Astrocyte (in vitro differentiated cells and primary cell): ENCODE results near the gene TXNDC12. TPM values are rescaled to one million over a fixed set of nuclear protein-coding genes. Genes with fewer than 3 reads are reported as not detected.

Experiments
- DNase-seq: peaks from one replicate; pipeline ENCODE4 v3.0.0-alpha.2; 2010; ENCODE audit warnings: low read depth
- FAIRE-seq: peaks from 2 replicates; lab custom pipeline; 2011; peaks lifted over from hg19 to GRCh38; lab: Jason Lieb, UNC
- H2AFZ ChIP-seq: 2 replicates; pipeline ENCODE4 v1.6.0; 2012; ENCODE audit warnings: low read depth, low read length, inconsistent platforms
- H3K27ac ChIP-seq: 2 replicates; pipeline ENCODE4 v1.5.1; 2011; ENCODE audit warnings: low read depth, low read length, inconsistent platforms
- H3K27me3 ChIP-seq: 2 replicates; pipeline ENCODE4 v1.6.0; 2011; ENCODE audit warnings: low read length, inconsistent platforms; ENCODE audit not compliant: insufficient read depth
- H3K36me3 ChIP-seq: 2 replicates; pipeline ENCODE4 v1.5.1; 2011; ENCODE audit warnings: low read length, inconsistent platforms; ENCODE audit not compliant: insufficient read depth
- H3K4me1 ChIP-seq: 2 replicates; pipeline ENCODE4 v1.5.1; 2011; ENCODE audit warnings: low read length, inconsistent platforms; ENCODE audit not compliant: insufficient read depth
- H3K4me2 ChIP-seq: 2 replicates; pipeline ENCODE4 v1.6.0; 2012; ENCODE audit warnings: low read length, inconsistent platforms
- H3K4me3 ChIP-seq: 2 replicates; pipeline ENCODE4 v1.5.1; 2011; ENCODE audit warnings: low read depth, mild to moderate bottlenecking, low read length, inconsistent platforms; ENCODE audit not compliant: insufficient read depth
- H3K79me2 ChIP-seq: 2 replicates; pipeline ENCODE4 v1.6.0; 2012; ENCODE audit warnings: mild to moderate bottlenecking, low read length, inconsistent platforms; ENCODE audit not compliant: insufficient read depth
- H3K9ac ChIP-seq: 2 replicates; pipeline ENCODE4 v1.6.0; 2012; ENCODE audit warnings: mild to moderate bottlenecking, low read length, inconsistent platforms
- H3K9me3 ChIP-seq: 2 replicates; pipeline ENCODE4 v1.5.1; 2012; ENCODE audit warnings: low read depth, mild to moderate bottlenecking, low read length, inconsistent platforms; ENCODE audit not compliant: insufficient read depth
- H4K20me1 ChIP-seq: 2 replicates; pipeline ENCODE4 v1.6.0; 2012; ENCODE audit warnings: low read length, inconsistent platforms; ENCODE audit not compliant: insufficient read depth
- H3K27ac Mint-ChIP-seq: one replicate; pipeline ENCODE4 v1.8.0; 2021; ENCODE audit warnings: mild to moderate bottlenecking, mixed read lengths; ENCODE audit not compliant: unreplicated experiment
- H3K27me3 Mint-ChIP-seq: one replicate; pipeline ENCODE4 v1.8.0; 2021; ENCODE audit warnings: low read depth, mixed read lengths; ENCODE audit not compliant: unreplicated experiment
- H3K36me3 Mint-ChIP-seq: one replicate; pipeline ENCODE4 v1.8.0; 2021; ENCODE audit warnings: low read depth, mixed read lengths; ENCODE audit not compliant: unreplicated experiment
- H3K4me1 Mint-ChIP-seq: one replicate; pipeline ENCODE4 v1.8.0; 2021; ENCODE audit warnings: low read depth, mixed read lengths; ENCODE audit not compliant: unreplicated experiment
- H3K4me3 Mint-ChIP-seq: one replicate; pipeline ENCODE4 v1.8.0; 2021; ENCODE audit warnings: mild to moderate bottlenecking, moderate library complexity, mixed read lengths; ENCODE audit not compliant: unreplicated experiment
- H3K9me3 Mint-ChIP-seq: one replicate; pipeline ENCODE4 v1.8.0; 2021; ENCODE audit warnings: mild to moderate bottlenecking, mixed read lengths; ENCODE audit not compliant: unreplicated experiment
- EZH2 ChIP-seq: IDR thresholded peaks from 2 replicates; pipeline ENCODE4 v1.6.1; 2012; ENCODE audit warnings: mild to moderate bottlenecking, low read length, inconsistent platforms; ENCODE audit not compliant: insufficient read depth
- total RNA-seq: library from RNA; stranded (reverse); gene quantifications from 2 replicates; pipeline ENCODE4 v1.2.1, GENCODE V29; 2021
- TF ChIP-seq, protein P1 (sequence below): IDR thresholded peaks from 2 replicates; pipeline ENCODE4 v1.5.1; 2011; ENCODE audit warnings: low read depth, mild to moderate bottlenecking, inconsistent platforms, low read length, moderate library complexity; ENCODE audit not compliant: insufficient read depth

TXNDC12 gene
- total RNA-seq, 1 donor from 2014 or later, result 66.8 TPM

DNA sequence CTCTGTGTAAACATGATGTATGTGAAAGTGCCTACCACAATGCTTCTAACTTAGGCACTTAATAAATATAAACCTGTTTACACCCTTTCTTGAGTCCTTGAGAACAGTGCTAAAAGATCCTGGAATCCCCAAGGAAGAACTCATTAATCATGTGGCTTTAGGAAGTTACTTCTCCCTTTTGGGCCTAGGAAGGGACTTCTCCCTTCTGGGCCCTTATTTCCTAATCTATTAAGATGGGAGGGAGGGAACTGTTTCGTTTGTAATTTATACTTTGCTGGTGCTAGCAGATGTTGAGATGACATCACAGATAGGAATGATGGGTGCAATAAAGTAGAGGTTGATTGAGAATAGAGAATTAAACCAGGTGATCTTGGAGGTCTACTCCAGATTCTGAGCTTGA lies 2.3 kb upstream of the TXNDC12 start:
- H3K4me1 Mint-ChIP-seq, result peaks cover 21% of the 10 kb centered on the region
- Histone ChIP-seq H3K79me2 (peaks cover 74% of the 10 kb centered on the region), H3K9me3 (no peaks in the 10 kb centered on the region), H3K4me1 (peaks cover 16% of the 10 kb centered on the region), H3K27ac (peak overlapping the region; percentile 78), H2AFZ (no peak overlapping the region), H3K4me3 (peak overlapping the region; percentile 87), H3K4me2 (peak overlapping the region; percentile 94), H4K20me1 (peaks cover 40% of the 10 kb centered on the region), H3K9ac (peak overlapping the region; percentile 92), H3K27me3 (no peaks in the 10 kb centered on the region), H3K36me3 (peaks cover 10% of the 10 kb centered on the region)
- no peaks in the 10 kb centered on the region for H3K27me3 Mint-ChIP-seq
- FAIRE-seq, result no peak
- DNase-seq, result no peak
- H3K9me3 Mint-ChIP-seq, result no peaks in the 10 kb centered on the region
- peak overlapping the region; percentile 99 for H3K4me3 Mint-ChIP-seq
- H3K27ac Mint-ChIP-seq, result peak overlapping the region; percentile 84
- peaks cover 9% of the 10 kb centered on the region for H3K36me3 Mint-ChIP-seq
- TF ChIP-seq EZH2, result no peak
- TF ChIP-seq, protein P1, sequence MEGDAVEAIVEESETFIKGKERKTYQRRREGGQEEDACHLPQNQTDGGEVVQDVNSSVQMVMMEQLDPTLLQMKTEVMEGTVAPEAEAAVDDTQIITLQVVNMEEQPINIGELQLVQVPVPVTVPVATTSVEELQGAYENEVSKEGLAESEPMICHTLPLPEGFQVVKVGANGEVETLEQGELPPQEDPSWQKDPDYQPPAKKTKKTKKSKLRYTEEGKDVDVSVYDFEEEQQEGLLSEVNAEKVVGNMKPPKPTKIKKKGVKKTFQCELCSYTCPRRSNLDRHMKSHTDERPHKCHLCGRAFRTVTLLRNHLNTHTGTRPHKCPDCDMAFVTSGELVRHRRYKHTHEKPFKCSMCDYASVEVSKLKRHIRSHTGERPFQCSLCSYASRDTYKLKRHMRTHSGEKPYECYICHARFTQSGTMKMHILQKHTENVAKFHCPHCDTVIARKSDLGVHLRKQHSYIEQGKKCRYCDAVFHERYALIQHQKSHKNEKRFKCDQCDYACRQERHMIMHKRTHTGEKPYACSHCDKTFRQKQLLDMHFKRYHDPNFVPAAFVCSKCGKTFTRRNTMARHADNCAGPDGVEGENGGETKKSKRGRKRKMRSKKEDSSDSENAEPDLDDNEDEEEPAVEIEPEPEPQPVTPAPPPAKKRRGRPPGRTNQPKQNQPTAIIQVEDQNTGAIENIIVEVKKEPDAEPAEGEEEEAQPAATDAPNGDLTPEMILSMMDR, result no peak

DNA sequence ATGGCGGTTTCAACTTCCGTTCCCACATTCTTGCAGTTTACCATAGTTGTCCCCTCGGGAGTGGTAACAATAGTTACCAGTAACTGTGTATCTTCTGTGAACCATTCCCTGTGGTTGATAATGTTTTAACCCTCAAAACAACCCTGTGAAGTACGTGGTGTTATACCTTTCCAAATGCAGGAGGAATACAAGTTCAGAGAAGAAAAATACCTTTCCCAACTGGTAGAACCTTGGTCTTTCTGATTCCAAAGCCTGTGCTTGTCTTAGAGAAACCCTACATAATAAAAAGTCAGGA lies 1.9 kb upstream of the TXNDC12 start:
- peaks cover 25% of the 10 kb centered on the region for H3K4me1 Mint-ChIP-seq

More for the DNA sequence above, 1.9 kb upstream of the TXNDC12 start:
- Mint-ChIP-seq H3K27me3 (no peaks in the 10 kb centered on the region), H3K27ac (peak overlapping the region; percentile 99), H3K9me3 (no peaks in the 10 kb centered on the region), H3K36me3 (peaks cover 9% of the 10 kb centered on the region), H3K4me3 (peak overlapping the region; percentile 99)
- Histone ChIP-seq H3K9me3 (no peaks in the 10 kb centered on the region), H3K79me2 (peaks cover 78% of the 10 kb centered on the region), H3K4me2 (peak overlapping the region; percentile 94), H3K9ac (peak overlapping the region; percentile 92), H3K27ac (peak overlapping the region; percentile 78), H3K27me3 (no peaks in the 10 kb centered on the region), H3K4me1 (peaks cover 16% of the 10 kb centered on the region), H3K36me3 (peaks cover 10% of the 10 kb centered on the region), H2AFZ (peak overlapping the region; percentile 49), H3K4me3 (peak overlapping the region; percentile 87), H4K20me1 (peaks cover 43% of the 10 kb centered on the region)
- FAIRE-seq, result no peak
- peak; percentile 30 for DNase-seq
- TF ChIP-seq, protein P1, result no peak
- TF ChIP-seq EZH2, result no peak
